Trophoblast cell (in vitro differentiated cells and primary cell): ENCODE measurements around the gene CDH15.

ENCODE experiments used
- DNase-seq, 2 donors: peaks; one replicate each; pipeline ENCODE4 v3.0.0-alpha.2; 2016
- H2AFZ ChIP-seq: 2 replicates; pipeline ENCODE4 v1.6.1; 2013; ENCODE audit warnings: low read length, moderate library complexity, mild to moderate bottlenecking; ENCODE audit not compliant: insufficient read depth, poor library complexity
- H2AK5ac ChIP-seq: 2 replicates; pipeline ENCODE4 v1.6.1; 2013; ENCODE audit warnings: mild to moderate bottlenecking, low read length
- H2BK120ac ChIP-seq: 2 replicates; pipeline ENCODE4 v1.6.1; 2013; ENCODE audit warnings: low read length, mild to moderate bottlenecking, moderate library complexity; ENCODE audit not compliant: insufficient read depth, poor library complexity
- H2BK12ac ChIP-seq: 2 replicates; pipeline ENCODE4 v1.6.1; 2013; ENCODE audit warnings: mild to moderate bottlenecking, low read length, moderate library complexity
- H2BK5ac ChIP-seq: 2 replicates; pipeline ENCODE4 v1.6.1; 2013; ENCODE audit warnings: low read length, low read depth, moderate library complexity, mild to moderate bottlenecking; ENCODE audit not compliant: poor library complexity
- H3K14ac ChIP-seq: 2 replicates; pipeline ENCODE4 v1.6.1; 2013; ENCODE audit warnings: mild to moderate bottlenecking, low read length
- H3K18ac ChIP-seq: 2 replicates; pipeline ENCODE4 v1.6.1; 2013; ENCODE audit warnings: mild to moderate bottlenecking, low read length
- H3K23ac ChIP-seq: 2 replicates; pipeline ENCODE4 v1.6.1; 2013; ENCODE audit warnings: low read length
- H3K27ac ChIP-seq: 2 replicates; pipeline ENCODE4 v1.5.1; 2013; ENCODE audit warnings: low read depth, mild to moderate bottlenecking, inconsistent platforms, low read length, moderate library complexity
- H3K27me3 ChIP-seq: 2 replicates; pipeline ENCODE4 v1.6.1; 2013; ENCODE audit warnings: inconsistent platforms, mild to moderate bottlenecking, low read length, moderate library complexity; ENCODE audit not compliant: insufficient read depth
- H3K36me3 ChIP-seq, 2 experiments: 1 replicate in 1 of 2; 2 replicates in 1 of 2; pipeline ENCODE4 v1.6.1; 2013; ENCODE audit warnings: low read length in 2 of 2, mild to moderate bottlenecking in 2 of 2, moderate library complexity in 1 of 2; ENCODE audit not compliant: insufficient read depth in 2 of 2, control insufficient read depth in 1 of 2
- H3K4ac ChIP-seq: 2 replicates; pipeline ENCODE4 v1.6.1; 2013; ENCODE audit warnings: low read depth, mild to moderate bottlenecking, low read length, moderate library complexity
- H3K4me1 ChIP-seq, 2 experiments: 1 replicate in 1 of 2; 2 replicates in 1 of 2; pipeline ENCODE4 v1.6.1; 2013; ENCODE audit warnings: low read length in 2 of 2, mild to moderate bottlenecking in 2 of 2, moderate library complexity in 1 of 2; ENCODE audit not compliant: insufficient read depth in 2 of 2, control insufficient read depth in 1 of 2
- H3K4me2 ChIP-seq: 2 replicates; pipeline ENCODE4 v1.6.1; 2013; ENCODE audit warnings: inconsistent platforms, mild to moderate bottlenecking, low read length, moderate library complexity
- H3K4me3 ChIP-seq: 2 replicates; pipeline ENCODE4 v1.5.1; 2013; ENCODE audit warnings: mild to moderate bottlenecking, low read depth, low read length, inconsistent platforms
- H3K79me1 ChIP-seq: one replicate; pipeline ENCODE4 v1.6.1; 2013; ENCODE audit warnings: low read length
- H3K79me2 ChIP-seq: 2 replicates; pipeline ENCODE4 v1.6.1; 2013; ENCODE audit warnings: low read length, mild to moderate bottlenecking; ENCODE audit not compliant: control insufficient read depth, insufficient read depth, poor library complexity
- H3K9ac ChIP-seq: 2 replicates; pipeline ENCODE4 v1.6.1; 2013; ENCODE audit warnings: mild to moderate bottlenecking, low read length
- H3K9me3 ChIP-seq: 2 replicates; pipeline ENCODE4 v1.6.1; 2013; ENCODE audit warnings: low read depth, mild to moderate bottlenecking, control low read depth, inconsistent platforms, low read length; ENCODE audit not compliant: insufficient read depth
- H4K12ac ChIP-seq: 2 replicates; pipeline ENCODE4 v1.6.1; 2013; ENCODE audit warnings: low read depth, mild to moderate bottlenecking, low read length, moderate library complexity
- H4K8ac ChIP-seq: 2 replicates; pipeline ENCODE4 v1.6.1; 2013; ENCODE audit warnings: low read depth, mild to moderate bottlenecking, low read length, moderate library complexity
- H4K91ac ChIP-seq: one replicate; pipeline ENCODE4 v1.6.1; 2013; ENCODE audit warnings: low read depth, mild to moderate bottlenecking, low read length, moderate library complexity
- WGBS: extraction: QIAGEN DNeasy Blood & Tissue Kit; methylation state at CpG from one replicate; pipeline ENCODE4 v1.1.7; 2013; ENCODE audit warnings: missing lambda C conversion rate; ENCODE audit not compliant: insufficient read length, insufficient coverage; ENCODE audit errors: extremely low coverage; 5-methylcytosine and 5-hydroxymethylcytosine counted together

Gene CDH15

GRCh38 chr16:89210904-89211515, 39.5 kb downstream of the CDH15 start:
- no CpG with 5 or more reads among the region's 15 CpGs for WGBS

GRCh38 chr16:89216315-89217137, 45.0 kb downstream of the CDH15 start:
- Histone ChIP-seq H2AFZ (no peak overlapping the region), H3K27me3 (no peaks in the 10 kb centered on the region), H3K4ac (no peak overlapping the region), H3K79me2 (peaks cover 4% of the 10 kb centered on the region), H2BK120ac (no peak overlapping the region), H2AK5ac (no peak overlapping the region), H3K79me1 (peaks cover 4% of the 10 kb centered on the region), H3K27ac (no peak overlapping the region), H4K91ac (no peak overlapping the region), H3K4me3 (peak overlapping the region; percentile 99), H3K14ac (no peak overlapping the region), H3K18ac (no peak overlapping the region), H4K8ac (no peak overlapping the region), H2BK5ac (no peak overlapping the region), H3K23ac (no peak overlapping the region), H3K4me1 (peaks cover 0 to 3% of the 10 kb centered on the region in 2 experiments), H3K4me2 (peak overlapping the region; percentile 94), H2BK12ac (no peak overlapping the region), H3K9me3 (no peaks in the 10 kb centered on the region), H4K12ac (no peak overlapping the region), H3K36me3 (peaks cover 8 to 14% of the 10 kb centered on the region in 2 experiments), H3K9ac (peak overlapping the region; percentile 42)
- WGBS, result no CpG with 5 or more reads among the region's 25 CpGs
- peak; percentile 50 to 74 for DNase-seq

More at GRCh38 chr16:89210904-89211515, 39.5 kb downstream of the CDH15 start:
- H3K4me3 ChIP-seq, result no peak overlapping the region
- no peak overlapping the region for H4K8ac ChIP-seq
- H2AFZ ChIP-seq, result no peak overlapping the region
- H3K23ac ChIP-seq, result no peak overlapping the region
- no peak overlapping the region for H4K91ac ChIP-seq
- no peak overlapping the region for H3K4me2 ChIP-seq
- peak overlapping the region; percentile 72 for H3K9ac ChIP-seq
- no peak for DNase-seq
- H4K12ac ChIP-seq, result no peak overlapping the region
- no peak overlapping the region for H3K27ac ChIP-seq
- H3K9me3 ChIP-seq, result no peaks in the 10 kb centered on the region
- H3K18ac ChIP-seq, result no peak overlapping the region
- no peaks in the 10 kb centered on the region for H3K36me3 ChIP-seq
- H2BK5ac ChIP-seq, result no peak overlapping the region
- no peak overlapping the region for H2BK12ac ChIP-seq
- no peaks in the 10 kb centered on the region for H3K4me1 ChIP-seq
- H2BK120ac ChIP-seq, result no peak overlapping the region
- no peak overlapping the region for H3K4ac ChIP-seq
- H3K79me2 ChIP-seq, result no peaks in the 10 kb centered on the region
- no peak overlapping the region for H2AK5ac ChIP-seq
- H3K14ac ChIP-seq, result no peak overlapping the region
- no peaks in the 10 kb centered on the region for H3K27me3 ChIP-seq
- no peaks in the 10 kb centered on the region for H3K79me1 ChIP-seq

DNA sequence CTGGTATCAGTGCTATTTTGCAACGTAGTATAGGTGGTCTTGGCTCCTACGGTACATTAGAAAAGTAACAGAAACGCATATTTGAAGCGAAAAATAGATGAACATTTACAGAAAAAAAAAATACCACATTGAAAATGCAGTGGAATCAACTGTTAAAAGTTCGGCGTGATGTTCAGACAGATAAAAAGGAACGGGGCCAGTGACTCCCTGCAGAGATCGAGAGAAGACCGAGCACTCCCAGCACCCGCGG, 45.5 kb downstream of the CDH15 start:
- H3K14ac ChIP-seq, result no peak overlapping the region
- H3K79me1 ChIP-seq, result peaks cover 4% of the 10 kb centered on the region
- peaks cover 0 to 3% of the 10 kb centered on the region in 2 experiments for H3K4me1 ChIP-seq
- H2BK12ac ChIP-seq, result no peak overlapping the region
- no peaks in the 10 kb centered on the region for H3K9me3 ChIP-seq
- no CpG with 5 or more reads among the region's 11 CpGs for WGBS
- H4K8ac ChIP-seq, result peak overlapping the region; percentile 95
- H3K18ac ChIP-seq, result no peak overlapping the region
- H4K91ac ChIP-seq, result peak overlapping the region; percentile 64
- H3K4ac ChIP-seq, result peak overlapping the region; percentile 53
- no peak overlapping the region for H3K23ac ChIP-seq
- no peaks in the 10 kb centered on the region for H3K27me3 ChIP-seq
- peaks cover 14 to 19% of the 10 kb centered on the region in 2 experiments for H3K36me3 ChIP-seq
- peak overlapping the region; percentile 60 for H2BK5ac ChIP-seq
- no peak overlapping the region for H2AK5ac ChIP-seq
- DNase-seq, result no peak
- H3K4me2 ChIP-seq, result peak overlapping the region; percentile 94
- H3K27ac ChIP-seq, result peak overlapping the region; percentile 78
- peak overlapping the region; percentile 100 for H3K9ac ChIP-seq
- no peak overlapping the region for H2BK120ac ChIP-seq
- peak overlapping the region; percentile 78 for H4K12ac ChIP-seq
- H3K4me3 ChIP-seq, result peak overlapping the region; percentile 99
- peaks cover 4% of the 10 kb centered on the region for H3K79me2 ChIP-seq
- peak overlapping the region; percentile 85 for H2AFZ ChIP-seq

- H3K27me3 ChIP-seq, result no peaks in the 10 kb centered on the region
- H3K14ac ChIP-seq, result peak within 1 kb of the TSS; percentile 69
- H3K36me3 ChIP-seq, result peaks cover 18 to 24% of the 10 kb centered on the region in 2 experiments
- H3K79me2 ChIP-seq, result peaks cover 4% of the 10 kb centered on the region
- H3K4ac ChIP-seq, result peak within 1 kb of the TSS; percentile 80
- peak within 1 kb of the TSS; percentile 78 for H4K12ac ChIP-seq
- peak within 1 kb of the TSS; percentile 79 for H2BK120ac ChIP-seq
- peak within 1 kb of the TSS; percentile 95 for H4K8ac ChIP-seq
- H3K23ac ChIP-seq, result no peak within 1 kb of the TSS
- no peak within 1 kb of the TSS for H2AK5ac ChIP-seq
- peak within 1 kb of the TSS; percentile 88 for H3K18ac ChIP-seq
- DNase-seq, result peak; percentile 83 to 90
- peak within 1 kb of the TSS; percentile 88 for H2AFZ ChIP-seq
- H4K91ac ChIP-seq, result peak within 1 kb of the TSS; percentile 64
- H3K4me1 ChIP-seq, result peaks cover 0 to 3% of the 10 kb centered on the region in 2 experiments
- H3K9me3 ChIP-seq, result no peaks in the 10 kb centered on the region
- no CpG with 5 or more reads among the region's 91 CpGs for WGBS
- peak within 1 kb of the TSS; percentile 99 for H3K4me3 ChIP-seq
- peak within 1 kb of the TSS; percentile 100 for H3K9ac ChIP-seq
- H2BK12ac ChIP-seq, result no peak within 1 kb of the TSS
- H3K27ac ChIP-seq, result peak within 1 kb of the TSS; percentile 78
- peak within 1 kb of the TSS; percentile 94 for H3K4me2 ChIP-seq
- peak within 1 kb of the TSS; percentile 60 for H2BK5ac ChIP-seq
- peaks cover 4% of the 10 kb centered on the region for H3K79me1 ChIP-seq
Measured at GRCh38 chr16:89217388-89218191, 46.0 kb downstream of the CDH15 start, which contains the start of gene ZNF778. ZNF778 (plus strand) TSS chr16:89217703; CDS start chr16:89221128, 3,425 bp downstream.
